ENCODE data around the gene TOX2. TPM values are rescaled to one million over a fixed set of nuclear protein-coding genes. Genes with fewer than 3 reads are reported as not detected.

The TOX2 gene
- total RNA-seq, 1 experiment from 2014 or later, result not detected

DNA sequence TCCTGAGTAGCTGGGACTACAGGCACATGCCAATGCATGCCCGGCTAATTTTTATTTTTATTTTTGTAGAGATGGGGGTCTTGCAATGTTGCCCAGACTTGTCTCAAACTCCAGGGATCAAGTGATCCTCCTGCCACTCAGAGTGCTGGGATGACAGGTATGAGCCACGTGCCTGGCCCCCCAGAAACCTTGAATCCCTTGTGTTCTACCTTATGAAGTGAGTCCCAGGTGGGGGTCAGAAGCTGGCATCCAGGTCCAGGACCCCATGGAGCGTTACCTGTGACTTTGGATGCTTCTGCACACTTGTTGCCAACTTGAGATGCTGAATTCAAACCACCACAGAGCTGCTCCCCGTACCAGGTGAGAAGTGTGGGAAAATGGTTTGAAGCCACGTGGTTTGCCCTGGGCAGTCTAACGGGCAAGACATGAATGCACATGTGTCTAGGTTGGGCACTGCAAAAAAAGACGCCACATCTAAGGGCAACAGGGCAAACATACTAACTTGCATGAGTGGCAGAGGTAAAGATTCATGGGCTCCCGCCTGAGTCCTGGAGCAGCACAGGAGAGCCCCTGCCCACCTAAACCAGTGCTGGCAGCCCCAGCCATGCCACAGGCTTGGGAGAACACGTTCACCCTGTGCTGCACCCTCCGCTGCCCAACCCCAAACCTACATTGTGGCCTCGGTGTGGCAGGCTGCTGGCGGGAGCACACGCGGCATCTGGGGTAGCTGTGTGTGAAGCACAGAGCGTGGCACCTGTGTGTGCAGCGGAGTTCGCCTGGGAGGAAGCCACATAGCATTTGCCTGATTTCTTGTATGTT, 171.2 kb downstream of the TOX2 start:
- Mint-ChIP-seq H3K36me3 (ENCODE audit: insufficient read depth, unreplicated experiment) (no peaks in the 10 kb centered on the region), H3K27ac (ENCODE audit: unreplicated experiment) (no peak overlapping the region), H3K9me3 (ENCODE audit: unreplicated experiment) (no peaks in the 10 kb centered on the region), H3K4me3 (ENCODE audit: unreplicated experiment) (no peak overlapping the region), H3K4me1 (ENCODE audit: low read depth, unreplicated experiment) (no peaks in the 10 kb centered on the region), H3K27me3 (ENCODE audit: insufficient read depth, unreplicated experiment) (peaks cover 13% of the 10 kb centered on the region)
- CTCF ChIA-PET, result no interaction called here
- DNase-seq, result no peak
- peaks cover 10% of the 10 kb centered on the region for H3K4me1 ChIP-seq
- intact Hi-C loops (cut with micrococcal nuclease; ENCODE audit: unreplicated experiment), result no loop called here
- no peaks in the 10 kb centered on the region for H3K36me3 ChIP-seq (ENCODE audit: control insufficient read depth, insufficient read depth, low read length)
- no peak overlapping the region for H3K4me3 ChIP-seq (ENCODE audit: low read depth, low read length)
- H3K27me3 ChIP-seq (replicated peaks; ENCODE audit: control insufficient read depth, insufficient read depth, low read length), result no peaks in the 10 kb centered on the region
- no peaks in the 10 kb centered on the region for H3K9me3 ChIP-seq
- no TSS peak for BruUV-seq (replicated peaks)
- TF ChIP-seq, protein P1, sequence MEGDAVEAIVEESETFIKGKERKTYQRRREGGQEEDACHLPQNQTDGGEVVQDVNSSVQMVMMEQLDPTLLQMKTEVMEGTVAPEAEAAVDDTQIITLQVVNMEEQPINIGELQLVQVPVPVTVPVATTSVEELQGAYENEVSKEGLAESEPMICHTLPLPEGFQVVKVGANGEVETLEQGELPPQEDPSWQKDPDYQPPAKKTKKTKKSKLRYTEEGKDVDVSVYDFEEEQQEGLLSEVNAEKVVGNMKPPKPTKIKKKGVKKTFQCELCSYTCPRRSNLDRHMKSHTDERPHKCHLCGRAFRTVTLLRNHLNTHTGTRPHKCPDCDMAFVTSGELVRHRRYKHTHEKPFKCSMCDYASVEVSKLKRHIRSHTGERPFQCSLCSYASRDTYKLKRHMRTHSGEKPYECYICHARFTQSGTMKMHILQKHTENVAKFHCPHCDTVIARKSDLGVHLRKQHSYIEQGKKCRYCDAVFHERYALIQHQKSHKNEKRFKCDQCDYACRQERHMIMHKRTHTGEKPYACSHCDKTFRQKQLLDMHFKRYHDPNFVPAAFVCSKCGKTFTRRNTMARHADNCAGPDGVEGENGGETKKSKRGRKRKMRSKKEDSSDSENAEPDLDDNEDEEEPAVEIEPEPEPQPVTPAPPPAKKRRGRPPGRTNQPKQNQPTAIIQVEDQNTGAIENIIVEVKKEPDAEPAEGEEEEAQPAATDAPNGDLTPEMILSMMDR (IDR thresholded peaks at IDR 0.05; ENCODE audit: insufficient read depth in 1 of 2, low read depth in 1 of 2, low read length in 1 of 2, severe bottlenecking in 1 of 2, unreplicated experiment in 1 of 2), result no peak
- POLR2A ChIA-PET, result interaction anchor here (0.6 kb wide), 1 partner anchor 629 kb away, joined by 3 read pairs; no protein-coding TSS in a partner anchor

- intact Hi-C loops (cut with micrococcal nuclease; ENCODE audit: unreplicated experiment), result no loop called here
- ChIA-PET CTCF (interaction anchor here (1.0 kb wide), 1 partner anchor 29 kb away, joined by 3 read pairs; no protein-coding TSS in a partner anchor), POLR2A (no interaction called here)
- H3K27ac Mint-ChIP-seq (ENCODE audit: unreplicated experiment), result no peak overlapping the region
- no peaks in the 10 kb centered on the region for H3K9me3 ChIP-seq
- H3K36me3 ChIP-seq (ENCODE audit: control insufficient read depth, insufficient read depth, low read length), result no peaks in the 10 kb centered on the region
- TF ChIP-seq, protein P1 (IDR thresholded peaks at IDR 0.05; ENCODE audit: insufficient read depth in 1 of 2, low read depth in 1 of 2, low read length in 1 of 2, severe bottlenecking in 1 of 2, unreplicated experiment in 1 of 2), result no peak
- peaks cover 13% of the 10 kb centered on the region for H3K27me3 Mint-ChIP-seq (ENCODE audit: insufficient read depth, unreplicated experiment)
- H3K4me3 ChIP-seq (ENCODE audit: low read depth, low read length), result no peak overlapping the region
- no peaks in the 10 kb centered on the region for H3K27me3 ChIP-seq (replicated peaks; ENCODE audit: control insufficient read depth, insufficient read depth, low read length)
- no peaks in the 10 kb centered on the region for H3K4me1 Mint-ChIP-seq (ENCODE audit: low read depth, unreplicated experiment)
- DNase-seq, result no peak
- H3K4me3 Mint-ChIP-seq (ENCODE audit: unreplicated experiment), result no peak overlapping the region
- H3K36me3 Mint-ChIP-seq (ENCODE audit: insufficient read depth, unreplicated experiment), result no peaks in the 10 kb centered on the region
- H3K4me1 ChIP-seq, result peaks cover 10% of the 10 kb centered on the region
- no TSS peak for BruUV-seq (replicated peaks)
- H3K9me3 Mint-ChIP-seq (ENCODE audit: unreplicated experiment), result no peaks in the 10 kb centered on the region
Measured at GRCh38 chr20:44087051-44087856, 172.6 kb downstream of the TOX2 start.

DNA sequence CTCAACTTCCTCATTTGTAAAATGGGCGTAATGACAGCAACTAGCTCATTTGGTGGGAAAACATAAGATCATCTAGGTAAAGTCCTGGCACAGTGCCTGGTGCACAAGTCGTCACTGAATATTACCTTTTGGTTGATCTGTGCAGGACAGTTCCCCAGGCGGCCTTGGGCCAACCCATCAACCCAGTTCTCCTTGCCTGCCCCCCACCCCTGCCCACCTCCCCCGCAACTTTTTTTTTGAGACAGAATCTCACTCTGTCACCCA, 173.1 kb downstream of the TOX2 start:
- intact Hi-C loops (cut with micrococcal nuclease; ENCODE audit: unreplicated experiment), result no loop called here
- no peaks in the 10 kb centered on the region for H3K36me3 Mint-ChIP-seq (ENCODE audit: insufficient read depth, unreplicated experiment)
- no peak for DNase-seq
- H3K36me3 ChIP-seq (ENCODE audit: control insufficient read depth, insufficient read depth, low read length), result no peaks in the 10 kb centered on the region
- H3K27ac Mint-ChIP-seq (ENCODE audit: unreplicated experiment), result no peak overlapping the region
- H3K27me3 Mint-ChIP-seq (ENCODE audit: insufficient read depth, unreplicated experiment), result peaks cover 12% of the 10 kb centered on the region
- no peaks in the 10 kb centered on the region for H3K9me3 Mint-ChIP-seq (ENCODE audit: unreplicated experiment)
- H3K4me1 Mint-ChIP-seq (ENCODE audit: low read depth, unreplicated experiment), result no peaks in the 10 kb centered on the region
- H3K27me3 ChIP-seq (replicated peaks; ENCODE audit: control insufficient read depth, insufficient read depth, low read length), result no peaks in the 10 kb centered on the region
- H3K4me3 Mint-ChIP-seq (ENCODE audit: unreplicated experiment), result no peak overlapping the region
- POLR2A ChIA-PET, result no interaction called here
- H3K4me3 ChIP-seq (ENCODE audit: low read depth, low read length), result no peak overlapping the region
- TF ChIP-seq, protein P1 (IDR thresholded peaks at IDR 0.05; ENCODE audit: insufficient read depth in 1 of 2, low read depth in 1 of 2, low read length in 1 of 2, severe bottlenecking in 1 of 2, unreplicated experiment in 1 of 2), result no peak
- BruUV-seq (replicated peaks), result no TSS peak
- CTCF ChIA-PET, result interaction anchor here (0.6 to 1.0 kb wide), 2 partner anchors 29 to 65 kb away, joined by 3 to 5 read pairs; no protein-coding TSS in a partner anchor
- no peaks in the 10 kb centered on the region for H3K9me3 ChIP-seq
- peaks cover 10% of the 10 kb centered on the region for H3K4me1 ChIP-seq

Measured in Caco-2 (cell line).